ENCODE measurements around the gene NUP205.

The NUP205 gene

GRCh38 chr7:135669774-135670173 is 112.1 kb downstream of the NUP205 start:
- Histone ChIP-seq H3K9me3 (ENCODE audit: control insufficient read depth, insufficient read depth, low read depth, low read length) (no peaks in the 10 kb centered on the region), H3K4me1 (ENCODE audit: control insufficient read depth, insufficient read depth, low read length) (no peaks in the 10 kb centered on the region), H3K27ac (ENCODE audit: extremely low read depth, low read depth, low read length) (no peak overlapping the region), H3K4me3 (ENCODE audit: low read depth, low read length) (no peak overlapping the region), H3K36me3 (ENCODE audit: control insufficient read depth in 2 of 2, insufficient read depth in 1 of 2, low read length in 2 of 2) (peaks cover 0 to 13% of the 10 kb centered on the region in 2 experiments; a peak in 1 of 3 replicates)
- POLR2A ChIA-PET, result no interaction called here
- TF ChIP-seq ZNF433 (tag by site-specific recombination; IDR thresholded peaks at IDR 0.05; ENCODE audit: low read depth), result no peak
- TF ChIP-seq ZNF416 (tag by site-specific recombination; IDR thresholded peaks at IDR 0.05), result no peak
- no peak for TF ChIP-seq ZNF580 (tag by site-specific recombination; IDR thresholded peaks at IDR 0.05)
- no peak for TF ChIP-seq ZNF449 (tag by site-specific recombination; IDR thresholded peaks at IDR 0.05)
- TF ChIP-seq ZNF707 (tag by site-specific recombination; IDR thresholded peaks at IDR 0.05), result no peak
- no peak for TF ChIP-seq PBX3 (CRISPR knock-in tag; IDR thresholded peaks at IDR 0.05)
- no peak for TF ChIP-seq HOXA7 (CRISPR knock-in tag; IDR thresholded peaks at IDR 0.05; ENCODE audit: borderline replicate concordance)
- no peak for TF ChIP-seq KLF8 (tag by site-specific recombination; IDR thresholded peaks at IDR 0.05)
- no peak for TF ChIP-seq ZSCAN16 (tag by site-specific recombination; IDR thresholded peaks at IDR 0.05)
- TF ChIP-seq YY2 (tag by site-specific recombination; IDR thresholded peaks at IDR 0.05), result no peak
- TF ChIP-seq IKZF3 (tag by site-specific recombination; IDR thresholded peaks at IDR 0.05), result no peak
- TF ChIP-seq ZNF645 (tag by site-specific recombination; IDR thresholded peaks at IDR 0.05), result no peak
- TF ChIP-seq EGR2 (tag by site-specific recombination; IDR thresholded peaks at IDR 0.05; ENCODE audit: low read depth), result no peak
- no peak for TF ChIP-seq ZNF830 (tag by site-specific recombination; IDR thresholded peaks at IDR 0.05; ENCODE audit: low read depth)
- TF ChIP-seq ZNF362 (tag by site-specific recombination; IDR thresholded peaks at IDR 0.05), result no peak
- CTCF ChIA-PET, result interaction anchor here (0.6 to 7.8 kb wide), 9 partner anchors 35 to 437 kb away, joined by 3 to 58 read pairs (median 4); no protein-coding TSS in a partner anchor

- ChIA-PET POLR2A (no interaction called here), CTCF (interaction anchor here (0.6 to 7.8 kb wide), 9 partner anchors 8 to 339 kb away, joined by 3 to 58 read pairs (median 5); partner anchors contain the start of gene STMP1)
- Histone ChIP-seq H3K4me1 (ENCODE audit: control insufficient read depth, insufficient read depth, low read length) (no peaks in the 10 kb centered on the region), H3K4me3 (ENCODE audit: low read depth, low read length) (no peak overlapping the region), H3K9me3 (ENCODE audit: control insufficient read depth, insufficient read depth, low read depth, low read length) (no peaks in the 10 kb centered on the region), H3K36me3 (ENCODE audit: control insufficient read depth in 2 of 2, insufficient read depth in 1 of 2, low read length in 2 of 2) (peaks cover 0 to 13% of the 10 kb centered on the region in 2 experiments; a peak in 1 of 3 replicates), H3K27ac (ENCODE audit: extremely low read depth, low read depth, low read length) (no peak overlapping the region)
- no peak for TF ChIP-seq ZNF777 (tag by site-specific recombination; IDR thresholded peaks at IDR 0.05; ENCODE audit: borderline replicate concordance)
- no peak for TF ChIP-seq ZNF639 (tag by site-specific recombination; IDR thresholded peaks at IDR 0.05)
- TF ChIP-seq KLF9 (tag by site-specific recombination; IDR thresholded peaks at IDR 0.05; ENCODE audit: low read depth), result no peak
- TF ChIP-seq ZNF626 (tag by site-specific recombination; IDR thresholded peaks at IDR 0.05), result no peak
- no peak for TF ChIP-seq ZSCAN23 (tag by site-specific recombination; IDR thresholded peaks at IDR 0.05)
- TF ChIP-seq ZNF670 (tag by site-specific recombination; IDR thresholded peaks at IDR 0.05; ENCODE audit: low read depth), result no peak
- TF ChIP-seq ZNF114 (tag by site-specific recombination; IDR thresholded peaks at IDR 0.05), result no peak
- no peak for TF ChIP-seq ZBTB1 (tag by site-specific recombination; IDR thresholded peaks at IDR 0.05)
- no peak for TF ChIP-seq ZNF211 (tag by site-specific recombination; IDR thresholded peaks at IDR 0.05; ENCODE audit: low read depth)
- no peak for TF ChIP-seq ZNF121 (tag by site-specific recombination; IDR thresholded peaks at IDR 0.05)
- TF ChIP-seq ZNF274 (IDR thresholded peaks at IDR 0.05; ENCODE audit: low read length), result no peak
- no peak for TF ChIP-seq ZNF274 (tag by site-specific recombination; IDR thresholded peaks at IDR 0.05; ENCODE audit: borderline replicate concordance)
- TF ChIP-seq ZNF596 (tag by site-specific recombination; IDR thresholded peaks at IDR 0.05), result no peak
- TF ChIP-seq SETDB1 (IDR thresholded peaks at IDR 0.05; ENCODE audit: insufficient read length, low read length), result no peak
- TF ChIP-seq ZNF624 (tag by site-specific recombination; IDR thresholded peaks at IDR 0.05), result no peak
Observed at GRCh38 chr7:135670179-135670578, 112.5 kb downstream of the NUP205 start.

All from HEK293 (cell line).